Measurements from ENCODE around the gene FBXO42. TPM values are rescaled to one million over a fixed set of nuclear protein-coding genes. Genes with fewer than 3 reads are reported as not detected.
"Not testable (repeated sequence)": the region's sequence is repeated elsewhere in the genome, so short reads cannot be mapped to it uniquely, and the experiment has no call there.

FBXO42 gene
- total RNA-seq, 1 donor from 2014 or later, result 14.1 TPM

GRCh38 chr1:16279186-16279585 is 73.1 kb downstream of the FBXO42 start:
- intact Hi-C loops (cut with DNase I), result no loop called here
- no peak for DNase-seq (ENCODE audit: low spot score)

GRCh38 chr1:16276302-16277030 is 75.8 kb downstream of the FBXO42 start:
- DNase-seq (ENCODE audit: low spot score), result no peak

GRCh38 chr1:16275591-16275990 is 76.7 kb downstream of the FBXO42 start:
- intact Hi-C loops (cut with DNase I), result no loop called here
- DNase-seq (ENCODE audit: low spot score), result no peak

More at GRCh38 chr1:16276302-16277030, 75.8 kb downstream of the FBXO42 start:
- intact Hi-C loops (cut with DNase I), result no loop called here

GRCh38 chr1:16267690-16268180 is 84.5 kb downstream of the FBXO42 start:
- DNase-seq (ENCODE audit: low spot score), result no peak
- intact Hi-C loops (cut with DNase I), result no loop called here

- DNase-seq (ENCODE audit: low spot score), result no peak
- intact Hi-C loops (cut with DNase I), result no loop called here
Observed at GRCh38 chr1:16266411-16267118, 85.7 kb downstream of the FBXO42 start.

- intact Hi-C loops (cut with DNase I), result no loop called here
- DNase-seq (ENCODE audit: low spot score), result no peak
Observed at GRCh38 chr1:16262067-16262466, 90.2 kb downstream of the FBXO42 start.

GRCh38 chr1:16260814-16261213 is 91.5 kb downstream of the FBXO42 start:
- no peak for DNase-seq (ENCODE audit: low spot score)
- intact Hi-C loops (cut with DNase I), result no loop called here

- intact Hi-C loops (cut with DNase I), result no loop called here
- no peak for DNase-seq (ENCODE audit: low spot score)
Observed at GRCh38 chr1:16258591-16259135, 93.6 kb downstream of the FBXO42 start.

GRCh38 chr1:16257968-16258367 is 94.3 kb downstream of the FBXO42 start:
- DNase-seq (ENCODE audit: low spot score), result no peak
- intact Hi-C loops (cut with DNase I), result no loop called here

GRCh38 chr1:16257556-16257955 is 94.7 kb downstream of the FBXO42 start:
- DNase-seq (ENCODE audit: low spot score); intact Hi-C loops (cut with DNase I): not testable (repeated sequence)

GRCh38 chr1:16256478-16256877 is 95.8 kb downstream of the FBXO42 start:
- intact Hi-C loops (cut with DNase I), result no loop called here
- no peak for DNase-seq (ENCODE audit: low spot score)

- no peak for DNase-seq (ENCODE audit: low spot score)
- intact Hi-C loops (cut with DNase I), result no loop called here
Observed at GRCh38 chr1:16254263-16254928, 97.9 kb downstream of the FBXO42 start.

GRCh38 chr1:16253332-16253922 is 98.9 kb downstream of the FBXO42 start:
- intact Hi-C loops (cut with DNase I), result no loop called here

GRCh38 chr1:16252912-16253311 is 99.4 kb downstream of the FBXO42 start:
- intact Hi-C loops (cut with DNase I), result no loop called here
- DNase-seq (ENCODE audit: low spot score), result no peak

More at GRCh38 chr1:16253332-16253922, 98.9 kb downstream of the FBXO42 start:
- DNase-seq (ENCODE audit: low spot score), result no peak

- DNase-seq (ENCODE audit: low spot score), result no peak
- intact Hi-C loops (cut with DNase I), result no loop called here
Observed at GRCh38 chr1:16251381-16251780, 100.9 kb downstream of the FBXO42 start.

- DNase-seq (ENCODE audit: low spot score), result no peak
- intact Hi-C loops (cut with DNase I), result no loop called here
Observed at GRCh38 chr1:16250524-16251251, 101.6 kb downstream of the FBXO42 start.

- intact Hi-C loops (cut with DNase I), result loop anchor here (5.0 kb wide), 1 partner anchor 103 kb away; the partner anchor contains the start of gene FBXO42
- no peak for DNase-seq (ENCODE audit: low spot score)
Observed at GRCh38 chr1:16249596-16250241, 102.6 kb downstream of the FBXO42 start.

Data from cardiac septum (tissue), 1 donor.